ENCODE results near the gene ABCB10.
A peak's percentile ranks its signal among the peaks of the same experiment; 100 is the strongest.
"Not testable (repeated sequence)": the region's sequence is repeated elsewhere in the genome, so short reads cannot be mapped to it uniquely, and the experiment has no call there.

Gene ABCB10

DNA sequence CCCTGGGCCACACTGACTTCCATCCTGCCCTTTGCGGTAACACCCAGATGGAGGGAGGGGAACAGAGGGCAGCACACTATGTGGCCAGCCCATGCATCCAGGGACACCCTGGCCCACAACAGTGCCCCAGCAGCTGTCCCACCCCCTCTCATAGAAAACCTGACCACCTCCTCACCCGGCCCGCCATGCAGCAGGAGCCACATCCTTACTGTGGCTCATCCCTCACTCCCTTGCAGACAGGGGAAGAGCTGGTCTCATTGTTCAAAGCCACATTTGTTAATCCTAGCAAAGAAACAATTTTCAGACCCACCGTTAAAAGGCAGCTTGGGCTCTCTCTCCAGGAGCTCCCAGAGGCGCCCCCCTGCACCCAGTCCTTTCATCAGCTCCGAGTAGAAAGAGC, 27.2 kb downstream of the ABCB10 start:
- DNase-seq = no peak

DNA sequence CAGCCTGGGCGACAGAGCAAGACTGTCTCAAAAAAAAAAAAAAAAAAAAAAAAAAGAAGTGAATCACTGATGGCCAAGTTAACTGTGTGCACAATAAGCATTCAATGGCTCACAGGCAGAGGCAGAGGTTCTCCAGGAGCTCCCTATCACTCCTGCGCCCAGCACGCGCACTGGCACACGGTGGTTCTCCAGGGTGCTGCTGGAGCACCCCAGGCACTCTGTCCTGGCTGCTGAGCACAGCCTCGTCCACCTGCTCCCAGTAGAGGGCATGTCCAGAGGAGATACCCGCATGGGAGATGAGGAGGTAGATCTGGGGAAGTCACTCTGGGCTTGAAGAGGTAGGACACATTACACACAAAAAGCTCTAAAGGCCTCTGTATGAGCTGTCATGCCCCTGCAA, 28.9 kb downstream of the ABCB10 start:
- DNase-seq = no peak

DNA sequence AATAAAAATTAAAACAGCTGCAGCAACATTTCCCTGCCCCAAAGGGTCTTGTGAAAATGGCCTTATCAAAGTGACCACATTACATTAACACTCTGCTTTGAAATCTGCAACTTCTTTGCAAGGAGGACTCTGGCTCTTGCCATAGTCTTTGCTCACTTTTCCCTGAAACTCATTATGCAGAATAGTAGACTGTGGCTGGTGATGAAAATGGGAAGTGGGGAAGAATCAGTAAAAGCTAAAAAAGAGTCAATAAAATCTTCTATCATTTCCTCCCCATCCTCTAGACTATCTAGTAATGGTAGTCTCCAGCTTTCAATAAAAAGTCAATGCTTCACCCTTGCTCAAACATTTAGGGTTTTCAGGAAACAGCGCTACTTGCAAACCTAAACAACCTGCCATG, 31.8 kb downstream of the ABCB10 start:
- no peak for DNase-seq

DNA sequence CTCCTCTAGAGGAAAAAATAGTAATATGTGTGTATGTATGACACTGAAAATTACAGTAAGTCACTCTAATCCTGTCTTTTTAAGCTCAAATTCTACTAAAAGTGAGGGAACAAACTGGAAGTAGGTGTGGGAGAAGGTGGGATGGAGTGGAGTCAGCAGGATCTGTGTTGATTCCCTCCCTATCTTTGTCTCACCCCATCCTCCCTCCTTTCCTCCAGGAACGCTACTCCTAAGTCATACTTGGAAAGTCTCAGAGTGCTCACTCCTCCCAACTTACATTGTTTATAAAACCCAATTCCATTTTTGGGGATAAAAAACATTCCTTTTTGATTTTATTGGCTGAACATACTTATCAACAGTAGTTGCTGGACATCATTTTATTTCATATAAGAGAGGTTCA, 35.5 kb downstream of the ABCB10 start:
- no peak for DNase-seq

DNA sequence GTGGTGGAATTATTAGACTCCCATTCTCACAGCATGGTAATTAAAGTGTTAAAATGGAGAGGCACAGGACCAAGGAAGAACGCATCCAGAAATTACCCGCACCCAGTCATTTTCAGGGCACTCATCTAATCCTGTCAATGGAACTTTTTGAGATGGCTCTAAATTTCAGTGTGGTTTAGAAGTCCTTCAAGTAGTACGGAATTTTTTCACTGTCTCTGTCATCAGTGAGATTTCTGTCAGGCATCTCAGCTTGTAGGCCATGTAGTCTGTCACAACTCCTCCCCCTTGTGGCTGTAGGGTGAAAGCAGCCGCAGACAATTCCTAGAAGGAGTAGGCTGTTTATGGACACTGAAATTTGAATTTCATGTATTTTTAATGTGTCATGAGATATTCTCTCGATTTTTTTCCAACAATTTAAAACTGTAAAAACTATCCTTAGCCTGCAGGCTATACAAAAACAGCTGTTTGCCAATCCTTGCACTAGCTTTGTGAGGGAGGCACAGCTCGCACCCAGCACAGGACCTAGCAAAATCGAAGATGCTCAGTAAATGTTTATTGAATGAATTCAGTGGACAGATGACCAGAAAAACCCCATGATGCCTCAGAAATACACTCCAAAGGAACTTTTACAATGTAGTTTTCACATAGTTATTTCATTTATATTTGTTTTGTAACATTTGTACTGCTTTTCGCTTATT, 43.8 kb downstream of the ABCB10 start:
- peak; percentile 79 for DNase-seq

DNA sequence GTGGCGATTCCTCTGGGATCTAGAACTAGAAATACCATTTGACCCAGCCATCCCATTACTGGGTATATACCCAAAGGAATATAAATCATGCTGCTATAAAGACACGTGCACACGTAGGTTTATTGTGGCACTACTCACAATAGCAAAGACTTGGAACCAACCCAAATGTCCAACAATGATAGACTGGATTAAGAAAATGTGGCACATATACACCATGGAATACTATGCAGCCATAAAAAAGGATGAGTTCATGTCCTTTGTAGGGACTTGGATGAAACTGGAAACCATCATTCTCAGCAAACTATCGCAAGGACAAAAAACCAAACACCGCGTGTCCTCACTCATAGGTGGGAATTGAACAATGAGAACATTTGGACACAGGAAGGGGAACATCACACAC, 46.9 kb downstream of the ABCB10 start:
- DNase-seq = not testable (repeated sequence)

DNA sequence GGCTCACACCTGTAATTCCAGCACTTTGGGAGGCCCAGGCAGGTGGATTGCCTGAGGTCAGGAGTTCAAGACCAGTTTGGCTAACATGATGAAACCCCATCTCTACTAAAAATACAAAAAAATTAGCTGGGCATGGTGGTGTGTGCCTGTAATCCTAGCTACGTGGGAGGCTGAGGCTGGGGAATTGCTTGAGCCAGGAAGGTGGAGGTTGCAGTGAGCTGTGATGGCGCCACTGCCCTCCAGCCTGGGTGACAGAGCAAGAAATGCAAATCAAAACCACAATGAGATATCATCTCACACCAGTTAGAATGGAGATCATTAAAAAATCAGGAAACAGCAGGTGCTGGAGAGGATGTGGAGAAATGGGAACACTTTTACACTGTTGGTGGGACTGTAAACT, 47.3 kb downstream of the ABCB10 start:
- DNase-seq = not testable (repeated sequence)

DNA sequence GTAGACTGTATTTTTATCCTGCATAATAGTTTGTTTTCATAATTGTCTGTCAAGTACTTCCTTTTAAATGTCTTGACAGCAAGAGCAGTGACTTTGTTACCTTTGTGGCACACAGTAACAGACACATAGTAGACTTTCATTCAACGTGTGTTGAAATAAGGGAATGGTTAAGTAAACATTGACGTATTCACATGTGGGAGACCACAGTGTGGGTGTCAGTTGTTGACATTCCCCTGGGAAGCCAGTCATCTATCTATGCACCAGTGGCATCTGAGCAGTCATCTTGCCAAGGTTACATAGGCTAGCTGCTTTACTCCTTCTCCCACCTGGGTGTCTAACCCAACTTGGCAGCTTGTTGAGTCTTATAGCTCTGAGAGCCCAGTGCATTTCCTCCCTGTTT, 48.9 kb downstream of the ABCB10 start:
- DNase-seq = no peak

DNA sequence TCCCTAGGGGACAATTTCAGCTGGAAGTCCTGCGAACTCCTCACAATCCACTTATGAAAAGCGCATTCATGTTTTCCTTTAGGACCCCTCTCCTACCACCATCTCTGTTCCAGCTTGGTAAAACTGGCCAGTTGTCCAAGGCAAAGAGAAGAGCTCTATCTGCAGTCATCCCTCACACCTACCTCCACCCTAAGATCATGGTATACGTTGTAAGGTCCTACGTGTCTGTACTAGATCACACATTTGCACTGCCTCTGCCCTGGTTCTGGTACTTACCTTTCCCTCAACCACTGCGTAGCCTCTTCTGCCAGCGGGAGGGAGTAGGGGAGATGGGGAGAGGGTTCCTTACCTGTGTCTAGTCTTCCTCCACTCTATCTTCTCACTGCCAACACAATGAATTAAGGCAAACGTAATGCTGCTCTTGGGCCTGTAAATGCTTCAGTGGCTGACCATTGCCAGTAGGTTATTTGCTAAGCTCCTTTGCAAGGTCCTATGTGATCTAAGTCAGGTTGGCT, 49.6 kb downstream of the ABCB10 start:
- no peak for DNase-seq

DNA sequence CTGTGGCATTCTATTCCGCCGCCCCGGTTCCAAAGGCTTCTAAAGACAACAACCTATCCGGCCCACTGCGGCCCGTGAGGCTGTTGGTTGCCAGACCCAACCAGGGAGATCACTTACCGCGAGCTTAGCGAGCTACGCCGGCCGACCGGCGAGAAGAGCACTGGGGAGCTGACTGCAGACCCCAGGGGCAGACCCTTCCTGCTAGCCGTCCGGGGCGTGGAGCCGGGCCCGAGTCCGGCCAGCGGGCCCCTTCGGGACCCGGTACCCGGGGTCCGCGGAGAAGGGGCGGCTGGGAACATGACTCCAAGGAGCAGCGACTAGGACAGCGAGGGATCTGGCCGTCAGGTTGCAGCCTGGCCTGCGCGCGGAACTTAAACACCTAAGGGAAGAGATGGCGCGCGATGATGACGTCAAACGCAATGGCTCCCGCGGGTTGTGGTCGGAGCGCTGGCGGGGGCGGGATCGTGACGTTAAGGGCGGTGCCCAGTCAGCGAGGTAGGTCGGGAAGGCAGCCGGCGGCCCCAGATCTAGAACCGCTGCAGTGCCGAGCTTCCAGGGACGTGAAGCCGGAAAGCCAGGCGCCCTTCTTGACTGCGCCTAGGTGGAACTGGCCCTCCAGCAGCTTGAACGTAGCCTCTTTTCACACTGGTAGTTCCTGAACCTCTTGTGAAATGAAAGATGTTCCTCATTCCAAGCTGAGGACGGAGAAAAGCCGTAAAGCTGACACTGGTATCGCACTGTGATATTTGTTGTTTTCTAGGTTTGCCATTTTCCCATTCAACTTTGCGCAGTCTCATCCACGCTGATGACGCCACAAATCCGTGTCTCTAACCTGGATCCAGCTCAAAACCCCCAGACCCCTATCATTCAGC, 50.3 kb downstream of the ABCB10 start, which contains the start of gene NUP133:
NUP133 (minus strand) TSS at position 391 of the 872 bp plus-strand sequence; CDS start at position 299, 92 bp downstream.
- DNase-seq = peak; percentile 99

DNA sequence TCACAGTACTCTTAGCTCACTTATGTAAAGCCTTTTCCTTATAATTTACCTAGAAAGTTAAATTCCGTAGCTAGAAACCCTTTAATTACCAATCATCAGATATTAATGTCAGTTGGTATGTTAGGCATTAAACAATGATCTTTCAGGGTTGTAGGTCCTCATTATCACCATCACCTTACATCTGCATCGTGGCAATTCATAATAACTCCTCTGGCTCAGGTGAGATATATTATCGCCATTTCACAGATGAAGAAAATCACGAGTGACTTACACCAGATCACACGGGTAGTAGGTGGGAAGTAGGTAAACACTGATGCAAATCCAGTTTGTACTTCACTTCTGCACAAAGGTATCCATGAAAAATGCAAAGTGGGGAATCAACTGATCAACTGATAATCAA, 51.0 kb downstream of the ABCB10 start:
- no peak for DNase-seq

DNA sequence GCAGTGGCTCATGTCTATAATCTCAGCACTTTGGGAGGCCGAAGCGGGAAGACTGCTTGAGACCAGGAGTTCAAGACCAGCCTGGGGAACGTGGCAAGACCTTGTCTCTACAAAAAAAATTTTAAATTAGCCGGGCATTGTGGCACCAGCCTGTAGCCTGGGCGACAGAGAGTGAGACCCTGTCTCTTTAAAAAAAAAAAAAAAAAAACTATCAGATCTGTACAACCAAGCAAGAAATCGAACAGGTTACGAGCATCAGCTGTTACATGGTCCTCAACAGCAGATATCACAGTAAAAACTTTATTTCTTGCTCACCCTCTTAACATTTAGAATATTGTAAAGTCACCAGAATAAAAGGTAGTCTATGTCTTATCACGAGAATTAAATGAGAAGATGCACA, 51.9 kb downstream of the ABCB10 start:
- no peak for DNase-seq

DNA sequence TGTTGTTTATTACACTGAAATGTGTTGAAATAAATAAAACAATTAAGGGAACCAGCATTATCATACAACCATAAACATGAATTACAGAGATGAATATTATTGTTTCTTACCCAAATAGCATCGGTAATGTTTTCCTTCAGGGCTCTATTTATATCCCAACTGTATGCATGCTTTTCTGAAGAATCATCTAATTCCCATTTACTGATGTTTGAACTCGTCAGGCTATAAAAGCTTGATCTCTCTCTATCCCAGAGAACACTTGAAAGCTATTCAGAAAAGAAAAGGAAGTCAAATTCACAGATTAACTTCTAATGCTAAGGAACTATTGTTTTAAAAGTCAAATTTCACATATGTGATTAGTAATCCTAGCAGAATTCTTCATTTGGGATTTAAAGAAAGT, 62.7 kb downstream of the ABCB10 start:
- DNase-seq = no peak

DNA sequence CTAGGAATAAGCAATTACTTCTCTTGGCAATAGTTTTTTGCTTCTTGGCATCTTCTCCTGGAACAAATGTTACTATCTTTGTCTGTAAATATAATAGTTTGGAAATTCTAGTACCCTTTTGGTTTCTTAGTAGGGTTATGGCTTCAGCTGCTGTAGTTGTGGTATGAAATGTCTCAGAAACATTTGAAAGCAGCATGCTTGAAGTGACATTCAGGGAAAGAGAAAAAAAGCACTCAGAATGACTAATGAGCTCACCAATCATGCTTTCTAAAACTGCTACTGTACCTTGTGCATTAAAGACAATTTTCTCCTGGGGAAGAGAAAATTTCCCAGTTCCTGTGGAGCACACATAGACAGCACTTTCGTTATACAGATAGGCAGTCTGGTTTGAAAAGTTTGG, 71.3 kb downstream of the ABCB10 start:
- DNase-seq = no peak

DNA sequence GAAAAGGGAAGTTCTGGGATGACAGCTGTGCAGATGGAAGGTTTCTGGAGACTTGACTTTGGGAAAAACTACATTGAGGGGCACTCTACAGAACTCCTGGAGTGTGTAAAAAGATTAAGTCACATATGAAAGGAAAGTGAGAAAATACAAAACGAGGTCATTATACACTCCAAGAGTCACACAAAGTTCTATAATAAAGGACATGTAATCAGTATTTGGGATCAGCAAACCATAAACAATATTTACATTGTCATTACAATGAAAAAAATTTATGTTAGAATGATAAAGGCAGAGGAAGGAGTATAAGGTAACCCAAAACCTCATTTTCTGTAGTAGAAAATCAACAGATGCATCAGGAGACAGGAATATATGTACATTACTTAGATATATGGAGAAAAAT, 73.2 kb downstream of the ABCB10 start:
- no peak for DNase-seq

DNA sequence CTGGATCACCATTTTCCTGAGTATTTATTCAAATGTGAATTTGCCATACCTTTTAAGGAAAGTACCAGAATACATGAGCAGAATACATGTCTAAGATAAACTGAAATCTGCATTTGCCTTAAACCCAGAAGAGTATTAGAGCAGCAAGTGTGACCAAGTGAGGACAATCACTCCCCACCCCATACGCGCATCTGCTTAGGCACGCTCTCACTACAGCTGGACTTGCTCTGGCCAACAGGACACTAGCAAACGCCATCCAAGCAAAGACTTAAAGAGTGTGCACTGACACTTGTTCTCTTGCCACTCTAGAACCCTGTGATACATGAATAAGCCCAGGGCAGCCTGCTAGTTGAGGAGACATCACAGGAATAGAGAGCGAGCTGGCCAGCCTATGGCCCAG, 76.0 kb downstream of the ABCB10 start:
- DNase-seq = no peak

DNA sequence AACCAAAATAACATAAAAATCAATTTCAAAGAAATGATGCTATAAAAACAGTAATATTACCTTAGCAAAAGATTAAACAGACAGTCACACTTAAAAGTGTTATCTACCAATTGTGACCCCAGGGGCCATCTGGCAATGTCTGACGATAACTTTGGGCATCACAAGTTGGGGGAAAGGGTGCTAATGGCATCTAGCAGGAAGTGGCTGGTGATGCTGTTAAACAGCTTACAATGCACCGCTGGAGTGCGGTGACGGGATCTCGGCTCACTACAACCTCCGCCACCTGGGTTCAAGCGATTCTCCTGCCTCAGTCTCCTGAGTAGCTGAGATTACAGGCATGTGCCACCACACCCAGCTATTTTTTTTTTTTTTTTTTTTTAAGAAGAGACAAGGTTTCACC, 78.0 kb downstream of the ABCB10 start:
- no peak for DNase-seq

DNA sequence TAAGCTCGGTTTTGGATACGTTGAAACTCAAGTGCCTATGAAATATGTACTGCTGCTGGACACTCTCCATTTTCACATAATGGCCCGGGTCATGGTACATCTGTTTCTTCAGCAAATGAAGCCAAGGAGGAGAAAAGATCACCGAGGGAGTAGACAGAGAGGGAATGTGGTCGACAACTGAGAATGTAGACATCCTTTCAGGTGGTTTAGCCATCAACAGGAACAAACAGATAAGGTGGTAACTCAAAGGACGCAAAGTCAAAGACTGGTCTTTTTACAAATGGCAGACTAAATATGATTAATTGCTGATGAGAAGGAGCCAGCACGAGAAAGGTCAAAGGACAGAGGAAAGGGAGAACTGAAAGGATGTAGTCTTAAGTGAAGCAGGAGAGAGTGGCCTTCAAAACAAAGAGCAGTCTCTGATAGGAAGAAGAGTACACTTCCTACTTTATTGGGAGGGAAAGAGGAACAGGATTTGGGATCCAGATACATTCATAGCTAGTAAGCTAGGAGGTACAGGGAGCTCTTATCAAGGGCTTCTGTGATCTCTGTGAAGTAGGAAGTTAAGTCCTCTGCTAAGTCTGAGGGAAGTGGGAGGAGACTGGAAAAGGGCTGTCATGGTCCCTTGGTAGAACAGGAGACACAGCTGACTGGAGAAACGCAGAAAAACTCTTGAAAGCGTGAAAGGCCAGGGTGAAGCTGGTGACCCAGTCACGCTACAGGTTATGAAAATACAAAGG, 78.7 kb downstream of the ABCB10 start:
- DNase-seq = no peak

DNA sequence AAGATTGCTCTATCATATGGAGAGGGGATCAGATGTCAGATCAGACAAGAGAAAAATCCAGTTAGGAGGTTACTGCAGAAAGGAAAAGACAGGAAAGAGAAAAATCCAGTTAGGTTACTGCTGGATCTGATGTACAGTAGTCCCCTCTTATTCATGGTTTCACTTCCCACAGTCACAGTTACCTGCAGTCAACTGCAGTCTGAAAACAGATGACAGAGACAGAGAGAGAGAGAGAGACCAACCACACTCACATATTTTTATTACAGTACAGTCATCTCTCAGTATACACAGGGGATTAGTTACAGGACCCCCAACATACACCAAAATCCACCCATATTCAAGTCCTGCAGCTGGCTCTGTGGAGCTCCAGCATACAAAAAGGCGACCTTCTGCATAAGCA, 79.7 kb downstream of the ABCB10 start:
- no peak for DNase-seq

DNA sequence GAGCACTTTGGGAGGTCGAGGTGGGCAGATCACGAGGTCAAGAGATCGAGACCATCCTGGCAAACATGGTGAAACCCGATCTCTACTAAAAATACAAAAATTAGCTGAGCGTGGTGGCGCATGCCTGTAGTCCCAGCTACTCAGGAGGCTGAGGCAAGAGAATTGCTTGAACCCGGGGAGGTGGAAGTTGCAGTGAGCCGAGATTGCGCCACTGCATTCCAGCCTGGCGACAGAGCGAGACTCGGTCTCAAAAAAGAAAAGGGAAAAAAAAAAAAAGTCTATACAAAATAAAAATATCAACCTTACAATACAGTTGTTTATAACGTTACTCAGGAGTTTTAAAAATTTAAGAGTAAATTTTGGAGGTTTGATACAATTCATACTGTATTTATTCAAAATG, 82.6 kb downstream of the ABCB10 start:
- DNase-seq = not testable (repeated sequence)

DNA sequence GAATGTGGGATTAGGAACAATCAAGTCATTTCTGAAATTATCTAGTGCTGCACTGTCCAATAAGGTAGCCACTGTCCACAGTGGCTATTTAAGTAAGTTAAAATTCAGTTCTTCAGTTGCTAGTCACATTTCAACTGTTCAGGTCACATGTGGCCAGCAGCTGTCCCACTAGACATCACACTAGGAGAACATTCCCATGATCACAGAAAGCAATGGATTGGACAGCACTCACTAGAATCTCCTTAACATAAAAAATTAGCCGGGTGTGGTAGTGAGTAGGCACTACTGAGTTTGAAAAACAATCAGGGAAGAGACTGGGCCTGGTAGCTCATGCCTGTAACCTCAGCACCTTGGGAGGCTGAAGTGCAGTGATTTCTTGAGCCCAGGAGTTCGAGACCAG, 84.0 kb downstream of the ABCB10 start:
- DNase-seq = no peak

DNA sequence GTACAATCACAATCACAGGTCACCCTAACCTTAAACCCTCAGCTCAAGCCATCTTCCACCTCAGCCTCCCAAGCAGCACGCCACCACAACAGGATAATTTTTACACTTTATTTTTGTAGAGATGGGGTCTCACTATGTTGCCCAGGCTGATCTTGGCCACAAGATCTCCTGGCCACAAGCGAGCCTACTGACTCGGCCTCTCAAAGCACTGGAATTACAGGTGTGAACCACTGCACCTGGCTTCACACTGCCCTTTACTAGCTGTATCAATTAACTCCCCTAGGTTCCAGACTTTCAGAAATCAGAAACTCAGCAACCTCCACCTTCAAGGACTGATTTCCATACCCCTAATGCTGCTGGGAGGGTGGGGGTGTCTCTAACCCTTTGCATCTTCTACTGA, 87.3 kb downstream of the ABCB10 start:
- no peak for DNase-seq

DNA sequence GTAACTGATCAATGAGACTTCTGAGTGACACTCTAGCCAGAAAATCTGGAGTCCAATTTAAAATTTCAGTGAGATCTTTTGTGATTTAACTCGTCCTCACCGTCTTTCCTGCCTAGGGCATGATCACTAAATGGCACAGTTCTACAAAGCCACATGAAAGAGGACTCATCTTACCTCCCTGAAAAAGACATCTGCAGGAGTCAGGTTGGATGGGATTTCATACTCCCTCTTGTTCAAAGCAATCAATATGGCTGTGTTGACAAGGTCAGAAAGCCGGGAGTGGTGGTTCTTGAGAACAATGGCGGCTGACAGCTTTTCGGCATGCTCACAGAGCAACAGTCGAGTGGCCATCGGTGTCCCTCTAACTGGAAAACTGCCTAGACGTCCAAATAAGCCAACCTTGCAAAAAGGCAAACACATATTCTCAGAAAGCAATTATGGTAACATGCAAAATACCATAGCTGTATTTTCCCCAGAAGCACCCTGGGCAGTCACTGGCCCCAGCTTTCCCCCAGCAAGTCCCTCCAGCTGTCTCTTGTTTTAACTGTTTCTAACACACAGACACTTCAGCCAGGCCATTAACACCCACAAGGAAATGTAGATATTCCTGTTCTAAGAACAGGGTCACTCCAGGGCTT, 88.0 kb downstream of the ABCB10 start:
- DNase-seq = no peak
